GM12872 (cell line): ENCODE measurements around the gene RRAS2.

Experiments used
- CTCF ChIP-seq: IDR thresholded peaks from 3 replicates; pipeline ENCODE4 v1.5.1; 2011; ENCODE audit warnings: low read depth, mild to moderate bottlenecking, low read length, moderate library complexity; ENCODE audit not compliant: insufficient read depth

The RRAS2 gene

GRCh38 chr11:14358729-14359439 is at the start of gene RRAS2:
Gene RRAS2 (minus strand): TSS chr11:14359183. CDS start chr11:14358870, 313 bp downstream.
- no peak for TF ChIP-seq CTCF

- TF ChIP-seq CTCF = no peak
Observed at GRCh38 chr11:14408612-14409011, 49.6 kb upstream of the RRAS2 start.

- no peak for TF ChIP-seq CTCF
Observed at GRCh38 chr11:14399087-14399486, 40.1 kb upstream of the RRAS2 start.

- TF ChIP-seq CTCF = no peak
Observed at GRCh38 chr11:14396273-14396672, 37.3 kb upstream of the RRAS2 start.

GRCh38 chr11:14393889-14394288 is 34.9 kb upstream of the RRAS2 start:
- no peak for TF ChIP-seq CTCF

GRCh38 chr11:14393129-14393528 is 34.1 kb upstream of the RRAS2 start:
- TF ChIP-seq CTCF = no peak

- TF ChIP-seq CTCF = no peak
Observed at GRCh38 chr11:14390669-14391068, 31.7 kb upstream of the RRAS2 start.
